Fibroblast of lung (primary cell): ENCODE results near the gene OTUD7B.

ENCODE experiments used
- EZH2 ChIP-seq: IDR thresholded peaks from 2 replicates; pipeline ENCODE4 v1.5.1; 2012; ENCODE audit warnings: low read length, control low read depth, mild to moderate bottlenecking; ENCODE audit errors: missing control alignments
- TF ChIP-seq, protein P1 (sequence below), 2 donors: IDR thresholded peaks in 1 of 2; conservative IDR thresholded peaks in 1 of 2; 1 replicate in 1 of 2; 2 replicates in 1 of 2; pipeline ENCODE4 v1.5.1; 2011 to 2012; ENCODE audit warnings: low read length in 2 of 2, control low read depth in 1 of 2, inconsistent platforms in 1 of 2, low read depth in 1 of 2, mild to moderate bottlenecking in 1 of 2

DNA sequence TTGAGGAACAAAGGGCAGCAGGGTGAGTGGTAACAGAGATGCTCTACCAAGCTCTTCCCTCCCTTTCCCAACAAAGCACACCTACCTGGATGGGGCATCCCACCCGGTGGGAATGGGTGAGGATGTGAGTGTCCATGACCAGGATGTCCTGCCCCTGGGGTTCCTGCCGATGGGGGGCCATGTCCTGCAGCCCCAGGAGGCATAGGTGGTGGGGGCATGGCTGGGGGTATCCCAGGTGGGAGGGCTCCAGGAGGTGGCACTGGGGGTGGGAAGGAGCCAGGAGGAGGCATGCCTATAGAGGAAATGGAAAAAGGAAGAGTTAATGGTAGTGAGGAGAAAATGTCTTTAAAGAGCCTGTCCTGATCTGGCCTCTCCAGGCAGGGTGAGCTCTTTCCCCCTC is 84.8 kb downstream of the OTUD7B start:
- no peak for TF ChIP-seq EZH2
- TF ChIP-seq, protein P1, sequence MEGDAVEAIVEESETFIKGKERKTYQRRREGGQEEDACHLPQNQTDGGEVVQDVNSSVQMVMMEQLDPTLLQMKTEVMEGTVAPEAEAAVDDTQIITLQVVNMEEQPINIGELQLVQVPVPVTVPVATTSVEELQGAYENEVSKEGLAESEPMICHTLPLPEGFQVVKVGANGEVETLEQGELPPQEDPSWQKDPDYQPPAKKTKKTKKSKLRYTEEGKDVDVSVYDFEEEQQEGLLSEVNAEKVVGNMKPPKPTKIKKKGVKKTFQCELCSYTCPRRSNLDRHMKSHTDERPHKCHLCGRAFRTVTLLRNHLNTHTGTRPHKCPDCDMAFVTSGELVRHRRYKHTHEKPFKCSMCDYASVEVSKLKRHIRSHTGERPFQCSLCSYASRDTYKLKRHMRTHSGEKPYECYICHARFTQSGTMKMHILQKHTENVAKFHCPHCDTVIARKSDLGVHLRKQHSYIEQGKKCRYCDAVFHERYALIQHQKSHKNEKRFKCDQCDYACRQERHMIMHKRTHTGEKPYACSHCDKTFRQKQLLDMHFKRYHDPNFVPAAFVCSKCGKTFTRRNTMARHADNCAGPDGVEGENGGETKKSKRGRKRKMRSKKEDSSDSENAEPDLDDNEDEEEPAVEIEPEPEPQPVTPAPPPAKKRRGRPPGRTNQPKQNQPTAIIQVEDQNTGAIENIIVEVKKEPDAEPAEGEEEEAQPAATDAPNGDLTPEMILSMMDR (conservative IDR thresholded peaks at IDR 0.05 in 1 of 2, IDR thresholded peaks at IDR 0.05 in 1 of 2; ENCODE audit: low read depth in 1 of 2, low read length in 2 of 2), result no peak
